GM21381 (cell line): ENCODE data around the gene ASIC4.

Experiments used
- ATAC-seq: cut with Tn5 transposase; IDR thresholded peaks from one replicate; pipeline ENCODE4 v1.9.1; 2021; ENCODE audit warnings: mild to moderate bottlenecking, moderate library complexity; ENCODE audit not compliant: unreplicated experiment

Gene ASIC4

DNA sequence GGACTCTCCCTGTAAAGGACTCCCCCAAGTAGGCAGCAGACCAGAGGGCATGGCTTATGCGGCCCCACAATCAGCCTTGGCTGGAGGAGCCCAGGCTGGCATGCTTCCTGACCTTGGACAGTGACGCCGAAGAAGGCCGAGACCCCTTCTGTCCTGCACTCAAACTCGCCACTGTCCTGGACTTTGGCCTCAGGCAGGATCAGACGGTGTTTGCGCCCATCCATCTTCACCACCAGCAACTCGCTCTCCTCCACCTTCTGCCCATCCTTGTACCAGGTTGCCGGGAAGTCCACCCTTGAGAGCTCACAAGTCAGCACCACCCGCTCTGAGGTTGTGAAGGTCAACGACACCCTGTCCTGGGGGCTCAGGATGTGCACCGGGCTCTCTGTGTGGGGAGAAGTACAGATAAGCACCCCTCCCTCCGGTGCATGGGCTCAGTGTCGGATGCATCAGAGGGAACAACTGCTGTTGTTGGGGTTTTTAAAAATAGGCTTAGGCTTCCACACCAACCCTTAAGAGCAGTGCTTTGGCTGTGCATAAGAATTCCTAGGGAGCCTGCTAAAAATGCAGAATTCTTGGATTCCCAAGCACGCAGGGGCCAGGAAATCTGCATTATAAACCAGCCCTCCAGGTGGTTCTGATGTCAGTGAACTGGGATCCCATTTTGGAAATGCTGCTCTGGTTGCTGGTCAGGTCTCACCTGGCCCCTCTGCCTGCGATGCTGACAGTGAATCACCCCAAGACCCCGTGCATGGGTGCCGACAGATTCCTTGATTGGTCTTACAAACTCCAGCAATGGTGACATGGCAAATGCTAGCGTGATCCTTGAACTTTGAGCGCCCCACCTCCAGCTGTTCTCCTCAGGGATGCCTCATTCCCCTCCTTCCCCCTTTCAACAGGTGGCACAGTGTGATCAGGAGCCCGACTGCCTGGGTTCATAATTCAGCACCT, 51.1 kb downstream of the ASIC4 start:
- ATAC-seq: no peak

DNA sequence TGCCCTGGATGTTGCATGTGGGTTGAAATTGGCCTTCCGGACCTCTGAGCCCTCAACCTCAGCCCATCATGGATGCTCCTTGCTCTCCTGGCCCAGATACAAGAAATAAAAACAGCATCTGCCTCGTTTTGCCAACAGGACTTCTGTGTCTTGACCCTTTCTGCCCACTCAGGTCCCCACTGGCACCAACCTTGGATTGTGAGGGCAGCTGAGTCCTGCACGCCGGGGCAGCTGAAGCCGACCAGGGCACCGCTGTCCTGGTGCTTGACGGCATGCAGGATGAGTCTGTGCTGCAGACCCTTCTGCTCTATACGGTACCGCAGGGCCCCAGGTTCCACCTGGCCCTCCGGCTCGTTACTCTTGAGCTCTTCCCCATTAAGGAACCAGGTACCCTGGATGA, 52.4 kb downstream of the ASIC4 start:
- no peak for ATAC-seq

DNA sequence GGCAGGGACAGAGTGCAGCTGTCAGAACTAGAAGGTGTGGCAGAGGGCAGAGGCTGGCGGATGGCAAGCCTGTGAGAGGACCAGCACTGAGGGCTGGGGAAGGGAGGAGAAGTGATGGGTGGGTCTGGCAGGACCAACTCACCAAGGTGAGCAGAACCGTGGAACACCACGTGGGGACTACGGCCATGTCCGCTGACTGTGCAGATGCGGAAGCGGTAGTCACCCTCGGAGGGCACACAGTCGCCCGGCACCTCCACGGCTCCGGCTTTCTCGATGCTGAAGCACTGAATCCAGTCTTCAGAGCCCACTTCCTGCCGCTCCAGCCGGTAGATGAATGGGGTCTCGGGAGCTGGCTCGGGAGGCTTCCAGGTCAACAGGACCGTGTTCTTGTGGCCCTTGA, 52.8 kb downstream of the ASIC4 start:
- ATAC-seq: no peak

DNA sequence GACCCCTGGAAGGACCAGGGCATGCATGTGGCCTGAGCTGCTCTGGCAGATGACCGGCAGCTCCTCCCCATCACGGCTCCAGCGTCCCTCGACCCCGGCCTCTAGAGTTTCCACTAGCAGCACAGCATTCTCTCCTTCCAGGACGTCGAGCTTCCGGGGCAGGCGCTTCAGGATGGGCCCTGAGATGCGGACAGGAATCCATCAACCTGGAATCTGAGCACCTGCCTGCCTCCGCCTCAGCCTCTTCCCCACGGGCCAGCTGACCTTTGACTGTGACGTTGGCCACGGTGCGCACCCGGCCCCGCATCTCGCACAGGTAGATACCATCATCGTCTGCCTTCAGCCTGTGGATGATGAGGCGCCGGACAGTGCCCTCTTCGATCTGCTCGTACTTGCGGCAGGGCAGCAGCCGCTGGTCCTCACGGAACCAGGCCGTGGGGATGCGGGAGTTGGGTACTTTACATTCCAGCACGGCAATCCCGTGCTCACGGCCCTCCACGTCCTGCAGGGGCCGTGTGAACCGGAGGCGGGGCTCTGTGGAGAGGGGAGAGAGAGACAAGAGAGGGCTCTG, 53.6 kb downstream of the ASIC4 start:
- no peak for ATAC-seq

DNA sequence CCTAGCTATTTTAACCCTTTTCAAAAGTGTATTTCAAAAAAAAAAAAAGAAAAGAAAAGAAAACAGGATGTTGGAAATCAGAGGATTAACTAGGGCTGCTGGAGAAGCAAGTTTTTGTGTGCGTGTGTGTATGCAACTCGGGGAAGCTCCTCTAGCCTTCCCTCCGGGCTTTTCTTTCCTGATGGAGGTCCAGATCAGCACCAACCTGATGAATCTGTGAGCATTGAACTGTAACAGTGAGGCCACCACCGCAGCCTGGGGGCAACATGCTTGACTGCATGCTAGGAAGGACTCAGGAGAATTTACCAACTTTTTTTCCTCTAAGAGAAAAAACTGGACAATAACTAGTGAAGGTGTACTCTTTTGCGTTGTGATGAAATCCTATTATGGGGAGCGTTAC, 54.8 kb downstream of the ASIC4 start:
- no peak for ATAC-seq

DNA sequence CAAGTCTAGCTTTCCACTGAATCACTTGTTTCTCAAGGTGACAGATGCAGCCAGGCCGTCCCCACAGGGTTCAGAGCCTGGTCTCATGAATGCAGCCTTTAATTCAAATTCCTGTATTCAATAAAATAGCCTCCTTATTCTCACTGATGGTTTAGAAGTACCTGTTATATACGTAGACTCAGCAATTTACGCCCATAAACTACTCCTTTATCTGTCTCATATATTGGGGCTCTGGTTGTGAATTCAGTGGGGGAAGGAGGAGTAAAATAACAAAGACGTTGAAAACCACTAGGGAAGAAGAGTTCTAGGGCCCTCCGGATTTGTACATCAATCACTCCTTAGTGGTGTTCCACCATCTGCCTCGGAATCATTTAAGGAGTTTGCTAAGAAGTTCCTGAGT, 55.4 kb downstream of the ASIC4 start:
- no peak for ATAC-seq

DNA sequence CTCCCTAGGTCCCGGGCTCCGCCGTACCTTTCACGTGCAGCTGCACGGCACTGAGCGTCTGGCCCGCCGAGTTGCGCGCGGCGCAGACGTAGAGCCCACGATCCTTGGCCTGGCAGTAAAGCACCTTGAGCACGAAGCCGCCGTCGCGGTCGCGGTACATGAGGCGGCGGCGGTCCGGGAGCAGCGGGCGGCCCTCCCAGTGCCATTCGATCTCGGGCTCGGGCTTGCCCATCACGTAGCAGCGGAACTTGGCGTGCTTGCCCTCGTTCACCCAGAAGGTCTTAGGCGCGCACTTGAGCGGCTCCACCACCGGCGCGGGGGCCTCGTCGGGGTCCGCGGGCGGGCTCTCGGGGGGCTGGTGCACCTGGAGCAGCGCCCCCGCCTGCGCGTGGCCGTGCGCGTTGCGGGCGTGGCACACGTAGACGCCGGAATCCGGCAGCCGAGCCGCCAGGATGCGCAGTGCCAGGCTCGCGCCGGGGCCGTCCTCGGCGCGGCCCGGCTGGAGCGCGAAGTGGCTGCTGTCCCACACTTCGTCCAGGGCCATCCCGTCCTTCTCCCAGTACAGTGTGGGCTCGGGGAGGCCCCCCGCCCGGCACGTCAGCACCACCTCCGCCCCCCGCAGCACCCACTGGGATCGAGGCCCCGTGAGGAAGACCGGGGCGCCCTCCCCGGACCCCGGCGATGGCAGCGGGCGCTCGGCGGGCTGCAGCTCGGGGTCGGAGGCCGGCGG, 56.1 kb downstream of the ASIC4 start:
- ATAC-seq: no peak

DNA sequence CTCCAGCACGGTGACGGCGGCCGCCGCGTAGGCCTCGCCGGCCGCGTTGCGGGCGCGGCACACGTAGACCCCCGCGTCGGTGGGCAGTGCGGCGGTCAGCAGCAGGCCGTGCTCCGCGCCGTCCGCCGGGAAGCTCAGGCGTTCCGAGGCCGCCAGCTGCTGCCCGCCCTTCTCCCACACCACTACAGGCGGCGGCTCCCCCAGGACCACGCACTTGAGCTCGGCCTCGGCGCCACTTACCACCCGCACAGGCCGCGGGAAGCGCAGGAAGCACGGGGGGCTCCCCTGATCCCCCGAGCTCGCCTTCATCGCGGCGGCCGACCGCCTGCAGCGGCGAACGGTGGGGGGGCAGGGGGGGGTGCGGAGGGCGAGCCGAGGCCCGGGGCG, 56.6 kb downstream of the ASIC4 start:
- ATAC-seq: no peak

DNA sequence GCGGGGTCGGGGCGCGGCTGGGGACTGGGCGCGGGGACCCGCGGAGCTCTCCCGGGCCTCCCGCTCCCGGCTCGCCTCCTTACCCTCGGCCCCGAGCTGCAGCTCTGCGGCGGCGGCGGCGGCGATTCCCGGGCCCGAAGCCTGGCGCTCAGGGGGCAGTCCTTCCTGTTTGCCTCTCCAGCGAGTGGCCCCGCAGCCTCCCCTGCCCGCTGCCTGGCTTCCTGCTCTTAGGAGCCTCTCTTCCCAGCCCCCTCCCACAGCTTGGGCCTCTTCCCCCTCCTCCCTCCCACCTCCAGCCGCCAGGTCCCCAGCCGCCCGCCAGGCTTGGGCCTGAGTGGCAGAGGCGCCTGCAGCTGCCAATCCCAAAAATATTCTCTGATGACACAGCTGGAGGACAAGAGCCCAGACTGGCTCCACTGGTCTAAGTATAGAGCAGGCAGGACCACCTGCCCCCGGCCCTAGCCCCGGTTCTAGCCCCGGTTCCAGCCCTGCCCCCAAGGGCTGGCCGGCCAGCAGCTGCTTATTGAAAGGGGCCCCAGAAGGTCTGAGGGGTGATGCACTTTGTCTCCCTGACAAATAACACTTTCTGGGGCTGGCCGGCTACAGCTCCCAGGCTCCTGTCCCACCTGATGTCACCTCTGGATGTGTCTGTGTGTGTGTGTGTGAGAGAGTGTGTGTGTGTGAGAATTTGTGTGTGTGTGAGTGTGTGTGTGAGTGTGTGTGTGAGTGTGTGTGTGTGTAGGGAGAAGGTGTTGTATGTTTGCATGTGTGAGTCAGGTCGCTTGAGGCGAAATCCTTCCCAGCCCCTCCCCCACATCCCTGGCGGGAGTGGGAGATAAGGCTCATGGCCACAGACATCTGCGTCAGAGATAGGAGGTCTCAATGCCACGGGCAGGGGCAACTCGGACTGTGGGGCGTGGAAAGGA, 57.3 kb downstream of the ASIC4 start, which contains the start of gene OBSL1:
OBSL1 (minus strand) TSS at position 229 of the 926 bp plus-strand sequence. CDS start 307 bp downstream, outside the sequence.
- ATAC-seq: no peak

DNA sequence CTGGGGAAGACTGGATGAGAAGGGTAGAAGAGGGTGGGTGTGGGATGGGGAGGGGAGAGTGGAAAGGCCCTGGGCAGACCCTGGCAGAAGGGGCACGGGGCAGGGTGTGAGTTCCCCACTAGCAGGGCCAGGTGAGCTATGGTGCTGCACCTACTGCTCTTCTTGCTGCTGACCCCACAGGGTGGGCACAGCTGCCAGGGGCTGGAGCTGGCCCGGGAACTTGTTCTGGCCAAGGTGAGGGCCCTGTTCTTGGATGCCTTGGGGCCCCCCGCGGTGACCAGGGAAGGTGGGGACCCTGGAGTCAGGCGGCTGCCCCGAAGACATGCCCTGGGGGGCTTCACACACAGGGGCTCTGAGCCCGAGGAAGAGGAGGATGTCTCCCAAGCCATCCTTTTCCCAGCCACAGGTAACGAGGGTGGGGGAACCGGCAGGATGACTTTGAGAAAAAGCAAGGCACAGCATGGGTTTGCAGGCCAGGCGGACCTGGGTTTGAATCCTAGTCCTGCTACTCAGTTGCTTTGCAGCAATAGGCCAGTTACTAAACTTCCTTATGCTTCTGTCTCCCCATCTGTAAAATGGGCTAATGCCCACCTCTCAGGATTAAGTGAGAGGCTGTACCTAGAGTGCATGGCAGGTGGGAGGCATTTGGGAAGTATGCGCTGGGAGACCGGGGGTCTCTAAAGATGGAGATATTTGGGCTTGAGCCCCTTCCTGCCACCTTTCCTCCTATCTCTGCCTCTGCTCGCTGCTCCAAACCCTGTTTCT, 58.1 kb downstream of the ASIC4 start, which contains the start of gene INHA:
INHA (plus strand) TSS at position 74 of the 765 bp plus-strand sequence; CDS start at position 139, 65 bp downstream.
- ATAC-seq: no peak

DNA sequence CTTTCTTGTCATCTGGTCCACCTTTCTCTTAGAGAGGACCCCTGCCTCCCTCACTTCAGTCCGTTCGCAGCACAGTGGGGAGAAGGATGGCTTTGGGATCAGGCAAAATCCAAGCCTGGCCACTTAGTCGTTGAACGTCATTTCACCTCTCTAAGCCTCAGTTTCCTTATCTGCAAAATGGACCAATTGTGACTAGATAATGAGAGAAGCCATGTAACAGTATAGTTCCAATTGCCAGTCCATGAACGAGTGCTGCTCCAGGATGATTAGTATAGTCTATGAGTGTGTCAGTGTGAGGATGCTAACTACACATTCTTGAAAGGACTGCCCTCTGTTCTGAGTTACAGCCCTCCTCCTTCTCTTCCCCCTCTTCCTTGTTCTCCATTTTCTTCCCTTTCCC, 58.9 kb downstream of the ASIC4 start:
- ATAC-seq: no peak

DNA sequence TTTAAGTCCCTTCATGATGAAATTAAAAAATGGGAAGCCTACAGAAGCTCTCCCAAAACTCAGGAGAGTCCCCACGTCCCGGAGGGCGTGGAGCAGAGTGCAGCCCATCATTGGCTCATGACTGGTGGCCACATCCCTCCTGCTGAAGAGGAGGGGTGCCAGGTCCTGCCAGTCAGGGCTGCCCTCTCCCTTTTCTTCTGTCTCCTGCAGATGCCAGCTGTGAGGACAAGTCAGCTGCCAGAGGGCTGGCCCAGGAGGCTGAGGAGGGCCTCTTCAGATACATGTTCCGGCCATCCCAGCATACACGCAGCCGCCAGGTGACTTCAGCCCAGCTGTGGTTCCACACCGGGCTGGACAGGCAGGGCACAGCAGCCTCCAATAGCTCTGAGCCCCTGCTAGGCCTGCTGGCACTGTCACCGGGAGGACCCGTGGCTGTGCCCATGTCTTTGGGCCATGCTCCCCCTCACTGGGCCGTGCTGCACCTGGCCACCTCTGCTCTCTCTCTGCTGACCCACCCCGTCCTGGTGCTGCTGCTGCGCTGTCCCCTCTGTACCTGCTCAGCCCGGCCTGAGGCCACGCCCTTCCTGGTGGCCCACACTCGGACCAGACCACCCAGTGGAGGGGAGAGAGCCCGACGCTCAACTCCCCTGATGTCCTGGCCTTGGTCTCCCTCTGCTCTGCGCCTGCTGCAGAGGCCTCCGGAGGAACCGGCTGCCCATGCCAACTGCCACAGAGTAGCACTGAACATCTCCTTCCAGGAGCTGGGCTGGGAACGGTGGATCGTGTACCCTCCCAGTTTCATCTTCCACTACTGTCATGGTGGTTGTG, 60.4 kb downstream of the ASIC4 start:
- ATAC-seq: no peak

DNA sequence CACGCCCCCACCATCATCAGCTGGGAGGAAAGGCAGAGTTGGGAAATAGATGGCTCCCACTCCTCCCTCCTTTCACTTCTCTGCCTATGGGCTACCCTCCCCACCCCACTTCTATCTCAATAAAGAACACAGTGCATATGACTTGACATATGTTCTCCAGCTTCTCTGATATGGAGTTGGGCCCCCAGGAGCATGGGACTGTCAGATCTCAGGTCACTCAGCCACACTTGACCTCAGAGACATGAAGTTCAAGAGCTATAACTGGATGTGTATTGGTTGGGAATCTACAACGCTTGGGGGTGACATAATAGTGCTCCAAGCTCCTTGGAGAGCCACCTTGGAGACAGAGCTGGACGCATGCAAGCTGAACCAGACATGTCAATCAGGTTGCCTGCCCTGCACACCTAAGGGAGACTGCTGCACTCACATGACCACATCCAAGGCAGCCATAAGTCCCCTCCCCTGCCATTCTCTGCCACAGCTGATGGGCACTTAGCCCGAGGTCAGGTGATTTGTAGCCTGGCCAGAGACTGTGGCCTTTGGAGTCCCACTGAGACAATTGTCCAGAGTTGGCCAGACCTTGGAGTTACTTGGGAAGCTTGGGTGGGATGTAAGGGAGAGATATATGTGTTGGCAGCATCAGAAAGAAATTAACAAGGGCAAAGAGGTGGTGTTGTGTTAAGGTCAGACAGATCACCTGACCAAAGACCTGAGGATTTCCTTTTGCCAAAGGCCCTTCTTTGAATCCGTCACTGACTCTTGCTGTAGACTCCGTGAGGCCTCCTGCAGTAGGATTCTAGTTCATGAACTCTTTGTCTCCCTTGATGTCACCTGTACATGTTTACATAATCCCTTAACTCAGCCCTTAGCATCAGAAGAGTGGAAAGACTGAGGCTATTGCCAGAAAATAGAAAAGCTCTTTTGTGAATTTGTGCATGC, 61.6 kb downstream of the ASIC4 start:
- no peak for ATAC-seq

DNA sequence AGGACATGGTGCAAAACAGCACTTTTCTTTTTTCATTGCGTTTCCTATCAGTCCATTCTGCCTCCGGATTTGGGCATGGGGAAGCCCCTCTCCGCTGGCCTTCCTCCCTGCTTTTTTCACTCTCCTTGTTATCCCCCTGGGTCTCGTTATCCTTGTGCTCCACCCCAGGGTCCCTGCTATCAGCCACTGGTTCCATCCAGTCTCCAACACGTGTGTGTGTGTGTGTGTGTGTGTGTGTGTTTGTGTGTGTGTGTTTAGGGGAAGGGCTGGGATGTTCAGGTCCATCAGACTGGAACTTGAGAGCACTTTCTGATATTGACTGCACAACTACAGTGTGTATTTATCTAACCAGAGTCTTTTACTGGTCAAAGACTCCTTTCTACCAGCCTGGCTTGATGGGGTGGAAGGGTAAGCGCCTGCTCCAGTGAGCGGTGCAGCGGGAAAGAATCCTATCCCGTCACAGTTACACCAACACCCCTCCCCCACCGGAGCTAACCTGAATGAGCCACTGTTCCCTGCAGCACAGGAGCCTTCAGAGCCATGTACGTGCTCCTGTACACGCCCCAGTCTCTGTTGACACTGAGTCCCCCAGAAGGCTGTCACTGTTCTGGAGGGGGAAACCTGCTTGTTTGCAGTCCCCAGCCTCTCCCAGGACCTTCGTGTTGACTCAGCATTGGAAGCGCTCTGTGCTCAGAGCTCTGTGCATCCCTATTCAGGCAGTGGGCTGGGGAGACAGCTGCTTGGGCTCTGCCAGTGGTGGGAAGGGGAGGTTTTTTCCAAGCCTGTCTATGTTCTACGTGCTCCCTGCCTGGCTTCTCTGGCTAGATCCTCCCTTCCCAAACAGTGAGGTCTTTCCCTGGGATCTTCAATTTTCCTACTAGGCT, 62.5 kb downstream of the ASIC4 start:
- ATAC-seq: no peak

DNA sequence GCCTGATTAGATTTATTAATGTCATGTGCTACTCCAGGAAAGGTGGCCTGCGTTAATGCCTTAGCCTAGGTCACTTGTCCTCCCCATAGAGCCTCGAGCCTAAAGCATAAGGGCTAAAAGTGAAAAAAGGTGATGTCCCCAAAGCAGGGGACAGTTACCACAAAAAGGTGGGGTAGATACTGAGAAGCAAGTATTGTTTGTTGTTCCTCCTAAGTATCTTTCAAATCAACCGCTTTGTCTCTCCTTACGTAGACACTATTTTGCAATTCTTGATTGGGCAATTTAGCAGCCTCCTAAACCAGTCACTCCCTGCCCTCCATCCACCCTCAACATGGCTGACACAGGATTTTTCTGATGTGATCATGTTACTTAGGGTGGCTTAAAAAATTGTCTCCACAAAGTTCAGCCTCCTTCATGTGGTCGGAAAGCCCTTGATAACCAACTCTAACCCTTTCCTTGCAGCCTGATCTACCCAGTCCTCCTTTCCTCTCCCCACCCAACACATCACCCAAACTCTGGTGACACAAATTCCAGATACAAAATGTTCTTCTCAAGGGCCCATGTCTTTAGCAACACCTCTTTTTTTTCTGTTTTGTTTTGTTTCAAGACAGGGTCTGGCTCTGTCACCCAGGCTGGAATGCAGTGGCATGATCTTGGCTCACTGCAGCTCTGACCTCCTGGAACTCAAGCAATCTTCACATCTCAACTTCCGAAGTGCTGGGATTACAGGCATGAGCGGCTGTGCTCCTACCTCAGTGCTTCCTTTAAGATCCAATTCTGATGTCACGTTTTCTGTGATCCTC, 64.7 kb downstream of the ASIC4 start:
- ATAC-seq: no peak

DNA sequence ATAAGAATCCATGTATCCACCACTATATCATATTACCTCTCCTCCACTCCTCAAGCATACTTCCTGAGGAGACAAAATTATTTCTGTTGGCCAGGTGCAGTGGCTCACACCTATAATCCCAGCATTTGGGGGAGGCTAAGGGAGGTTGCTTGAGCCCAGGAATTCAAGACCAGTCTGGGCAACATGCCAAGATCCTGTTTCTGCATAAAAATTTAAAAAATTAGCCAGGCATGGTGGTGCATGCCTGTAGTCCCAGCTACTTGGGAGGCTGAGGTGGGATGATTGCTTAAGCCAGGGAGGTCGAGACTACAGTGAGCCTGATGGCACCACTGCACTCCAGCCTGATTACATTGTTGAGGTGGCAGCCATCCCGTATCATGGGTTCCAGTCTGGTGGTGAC, 67.1 kb downstream of the ASIC4 start:
- no peak for ATAC-seq
